C4-2B (cell line): ENCODE measurements around the gene D2HGDH.

ENCODE experiments used
- ZFX ChIP-seq: fragments of 450-650 bp; IDR thresholded peaks from 2 replicates; pipeline ENCODE4 v1.6.1; 2017
- TF ChIP-seq, protein P1 (sequence below): fragments of 450-650 bp; conservative IDR thresholded peaks from 2 replicates; pipeline ENCODE4 v1.5.1; 2017; ENCODE audit warnings: mild to moderate bottlenecking

DNA sequence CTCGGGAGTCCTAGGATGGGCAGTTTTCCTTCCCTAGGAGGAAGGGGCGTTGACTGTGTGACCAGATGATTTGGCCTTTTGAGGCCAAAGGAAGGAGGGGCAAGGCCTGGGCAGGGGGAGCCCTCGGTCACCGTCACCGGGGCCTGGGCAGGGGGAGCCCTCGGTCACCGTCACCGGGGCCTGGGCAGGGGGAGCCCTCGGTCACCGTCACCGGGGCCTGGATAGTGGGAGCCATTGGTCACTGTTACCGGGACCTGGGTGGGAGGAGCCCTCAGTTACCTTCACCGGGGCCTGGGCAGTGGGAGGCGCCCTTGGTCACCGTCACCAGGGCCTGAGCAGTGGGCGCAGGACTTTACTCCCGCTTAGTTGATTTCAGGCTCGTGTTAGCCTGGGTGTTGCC lies 17.3 kb downstream of the D2HGDH start:
- TF ChIP-seq, protein P1, sequence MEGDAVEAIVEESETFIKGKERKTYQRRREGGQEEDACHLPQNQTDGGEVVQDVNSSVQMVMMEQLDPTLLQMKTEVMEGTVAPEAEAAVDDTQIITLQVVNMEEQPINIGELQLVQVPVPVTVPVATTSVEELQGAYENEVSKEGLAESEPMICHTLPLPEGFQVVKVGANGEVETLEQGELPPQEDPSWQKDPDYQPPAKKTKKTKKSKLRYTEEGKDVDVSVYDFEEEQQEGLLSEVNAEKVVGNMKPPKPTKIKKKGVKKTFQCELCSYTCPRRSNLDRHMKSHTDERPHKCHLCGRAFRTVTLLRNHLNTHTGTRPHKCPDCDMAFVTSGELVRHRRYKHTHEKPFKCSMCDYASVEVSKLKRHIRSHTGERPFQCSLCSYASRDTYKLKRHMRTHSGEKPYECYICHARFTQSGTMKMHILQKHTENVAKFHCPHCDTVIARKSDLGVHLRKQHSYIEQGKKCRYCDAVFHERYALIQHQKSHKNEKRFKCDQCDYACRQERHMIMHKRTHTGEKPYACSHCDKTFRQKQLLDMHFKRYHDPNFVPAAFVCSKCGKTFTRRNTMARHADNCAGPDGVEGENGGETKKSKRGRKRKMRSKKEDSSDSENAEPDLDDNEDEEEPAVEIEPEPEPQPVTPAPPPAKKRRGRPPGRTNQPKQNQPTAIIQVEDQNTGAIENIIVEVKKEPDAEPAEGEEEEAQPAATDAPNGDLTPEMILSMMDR, result no peak
- no peak for TF ChIP-seq ZFX
